Measurements from ENCODE around the gene SUCO.
"Not testable (repeated sequence)": the region's sequence is repeated elsewhere in the genome, so short reads cannot be mapped to it uniquely, and the experiment has no call there.

SUCO gene

DNA sequence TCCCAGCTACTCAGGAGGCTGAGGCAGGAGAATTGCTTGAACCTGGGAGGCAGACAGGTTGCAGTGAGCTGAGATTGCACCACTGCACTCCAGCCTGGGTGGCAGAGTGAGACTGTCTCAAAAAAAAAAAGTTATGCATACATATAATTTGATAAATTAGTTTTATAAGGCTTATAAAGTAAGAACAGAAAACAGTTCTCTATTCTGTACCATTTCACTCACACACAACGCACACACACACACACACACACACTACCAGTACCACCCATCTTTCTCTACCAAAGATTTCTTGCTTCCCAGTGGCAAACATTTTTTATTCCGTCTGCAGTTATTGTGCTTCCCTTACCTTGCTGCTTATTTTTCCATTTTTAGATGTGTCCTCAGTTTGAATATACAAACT lies 79.5 kb downstream of the SUCO start:
- no peak for DNase-seq

DNA sequence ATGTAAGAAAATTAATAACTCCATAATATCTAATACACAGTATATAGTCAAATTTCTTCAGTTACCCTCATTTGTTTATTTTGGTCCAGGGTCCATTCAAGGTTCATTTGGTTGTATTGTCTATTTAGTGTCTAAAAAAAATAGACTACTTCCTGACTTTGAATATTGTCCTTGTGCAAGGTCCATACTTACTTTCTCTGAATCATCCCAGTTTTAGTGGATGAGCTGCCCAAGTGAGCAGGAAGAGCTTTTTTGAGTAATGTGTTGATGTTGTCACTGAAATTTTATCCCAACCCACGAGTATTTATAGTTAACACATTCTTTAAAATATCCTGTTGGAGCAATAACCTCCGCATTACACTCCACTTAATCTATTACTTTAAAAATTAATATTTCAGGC lies 80.3 kb downstream of the SUCO start:
- no peak for DNase-seq

DNA sequence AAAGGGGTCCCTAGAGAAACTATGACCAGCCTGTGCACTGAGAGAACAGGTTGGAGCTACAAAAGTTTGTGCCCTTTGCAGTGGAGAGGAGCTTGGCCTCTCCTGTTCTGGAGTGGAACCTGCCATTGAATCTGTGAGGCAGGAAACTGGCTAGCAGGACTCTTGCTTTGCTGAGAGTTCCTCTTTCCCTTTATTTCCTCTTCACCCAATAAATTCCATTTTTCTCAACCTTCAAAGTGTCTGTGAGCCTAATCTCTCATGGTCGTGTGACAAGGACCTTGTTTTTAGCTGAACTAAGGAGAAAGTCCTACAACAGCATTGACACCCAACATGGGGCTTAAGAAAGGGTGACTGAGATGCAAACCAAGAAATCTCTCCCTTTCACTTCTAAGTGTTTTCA lies 83.2 kb downstream of the SUCO start:
- no peak for DNase-seq

DNA sequence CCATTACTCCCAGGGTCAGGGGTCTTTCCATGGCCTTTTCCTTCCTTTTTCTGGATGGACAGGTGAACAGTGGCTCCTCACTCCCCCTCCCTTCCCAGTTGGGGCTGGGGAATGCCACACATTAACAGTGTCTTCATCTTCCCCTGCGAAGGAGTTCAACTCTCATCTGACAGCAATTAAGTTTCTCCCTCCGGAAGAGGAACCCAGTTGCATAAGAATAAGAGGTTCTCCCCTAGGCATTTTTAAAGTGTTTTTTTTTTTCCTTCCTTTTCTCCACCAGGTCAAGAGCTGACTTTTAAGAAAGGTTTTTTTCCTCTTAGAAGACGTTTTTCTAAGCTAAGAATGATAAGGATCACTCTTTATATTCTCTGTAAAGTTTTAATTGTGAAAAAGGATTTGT lies 83.7 kb downstream of the SUCO start:
- DNase-seq, result no peak

DNA sequence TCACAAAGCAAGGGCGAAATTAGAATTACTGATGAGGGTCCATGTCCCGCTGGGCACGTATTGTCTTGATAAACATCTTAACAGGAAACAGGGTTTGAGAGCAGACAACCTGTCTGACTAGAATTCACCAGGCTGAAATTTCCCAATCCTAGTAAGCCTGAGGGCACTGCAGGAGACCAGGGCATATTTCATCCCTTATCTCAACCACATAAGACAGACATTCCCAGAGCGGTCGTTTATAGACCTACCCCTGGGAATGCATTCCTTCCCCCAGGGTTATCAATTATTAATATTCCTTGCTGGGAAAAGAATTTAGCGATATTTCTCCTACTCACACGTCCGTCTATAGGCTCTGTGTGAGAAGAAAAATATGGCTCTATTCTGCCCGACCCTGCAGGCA lies 87.7 kb downstream of the SUCO start:
- not testable (repeated sequence) for DNase-seq

DNA sequence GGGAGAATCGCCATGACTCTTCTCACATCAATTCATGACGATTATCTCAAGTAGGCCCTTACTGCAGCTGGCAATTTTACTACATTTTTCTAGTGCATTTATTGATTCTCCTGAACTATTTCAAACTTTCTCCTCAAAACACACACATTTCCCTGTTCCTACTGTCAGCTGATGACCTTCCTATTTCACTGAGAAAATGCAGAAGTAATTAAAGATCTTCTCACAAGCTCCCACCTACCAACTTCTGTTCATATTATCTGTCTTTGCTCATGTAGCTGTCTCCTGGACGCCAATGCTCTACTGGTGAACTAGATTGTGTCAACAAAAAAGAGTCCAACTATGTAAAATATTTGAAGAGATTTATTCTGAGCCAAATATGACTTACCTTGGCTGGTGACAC lies 89.6 kb downstream of the SUCO start:
- no peak for DNase-seq

DNA sequence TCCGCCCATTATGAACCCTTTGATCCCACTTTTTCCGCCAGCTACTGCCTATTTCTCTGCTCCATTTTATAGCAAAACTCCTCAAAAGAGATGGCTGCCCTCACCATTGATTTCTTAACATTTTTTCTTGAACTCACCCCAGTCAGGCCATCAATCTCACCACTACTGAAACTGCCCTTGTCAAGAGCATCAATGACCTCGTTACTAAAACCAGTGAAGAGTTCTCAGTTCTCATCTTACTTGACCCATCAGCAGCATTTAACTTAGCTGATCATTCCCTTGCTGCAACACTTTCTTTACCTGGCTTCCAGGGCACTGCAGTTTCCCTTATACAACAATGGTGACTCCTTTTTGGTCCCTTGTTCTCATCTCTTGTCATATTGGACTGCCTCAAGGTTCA lies 90.8 kb downstream of the SUCO start:
- DNase-seq, result no peak

DNA sequence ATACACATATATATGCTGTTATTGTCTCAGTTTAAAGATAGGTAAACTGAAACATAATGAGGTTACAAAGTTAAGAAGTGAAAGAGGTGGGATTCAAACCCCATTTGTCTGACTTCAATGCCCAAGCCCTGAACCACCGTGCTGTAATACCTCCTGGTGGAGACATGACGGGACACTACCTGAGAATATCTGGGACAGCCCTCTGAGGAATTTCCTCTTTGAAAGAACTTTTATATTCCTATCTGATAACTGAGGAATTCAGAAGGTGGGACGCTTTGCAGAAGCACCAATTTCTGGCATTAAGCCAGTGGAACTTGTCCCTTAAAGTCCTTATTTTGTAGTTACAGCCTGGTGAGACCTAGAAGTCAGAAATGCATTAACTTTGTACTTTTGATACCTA lies 93.9 kb downstream of the SUCO start:
- DNase-seq, result no peak

DNA sequence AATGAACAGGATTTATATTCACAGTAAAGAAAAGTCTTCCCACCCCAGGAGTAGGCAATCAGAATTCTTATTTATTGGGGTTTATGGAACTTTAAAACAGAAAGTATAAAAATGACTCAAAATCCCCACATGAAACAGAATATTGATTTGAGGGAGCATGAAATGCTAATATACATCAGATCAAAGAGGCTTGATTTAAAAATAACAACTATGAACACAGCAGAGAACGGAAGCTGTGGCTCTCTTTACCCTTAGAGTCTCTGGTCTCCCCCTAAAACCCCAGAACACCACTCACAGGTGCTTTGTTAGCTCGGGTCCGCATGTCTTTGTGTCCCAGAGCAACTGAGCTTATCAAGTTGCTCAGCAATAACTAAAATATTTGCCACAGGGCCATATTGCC lies 94.8 kb downstream of the SUCO start:
- peak; percentile 39 for DNase-seq

DNA sequence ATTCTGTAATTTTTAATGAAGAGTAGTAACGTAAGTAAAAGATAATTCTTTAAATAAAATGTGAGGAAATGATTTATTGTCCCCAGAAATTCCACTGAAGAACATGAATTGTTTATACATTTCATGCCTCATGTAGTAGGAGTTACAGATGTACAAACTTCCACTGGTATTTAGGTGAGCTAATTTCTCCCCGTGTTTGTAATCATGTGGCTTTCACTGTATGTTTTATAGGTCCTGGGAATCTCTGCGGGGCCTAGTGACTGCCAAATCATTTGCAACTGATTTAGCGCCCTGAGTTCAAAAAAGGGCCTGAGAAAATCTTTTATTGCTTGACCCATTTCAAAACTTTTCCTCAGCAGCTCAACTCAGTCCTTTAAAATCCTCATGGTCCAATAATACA lies 95.5 kb downstream of the SUCO start:
- no peak for DNase-seq

DNA sequence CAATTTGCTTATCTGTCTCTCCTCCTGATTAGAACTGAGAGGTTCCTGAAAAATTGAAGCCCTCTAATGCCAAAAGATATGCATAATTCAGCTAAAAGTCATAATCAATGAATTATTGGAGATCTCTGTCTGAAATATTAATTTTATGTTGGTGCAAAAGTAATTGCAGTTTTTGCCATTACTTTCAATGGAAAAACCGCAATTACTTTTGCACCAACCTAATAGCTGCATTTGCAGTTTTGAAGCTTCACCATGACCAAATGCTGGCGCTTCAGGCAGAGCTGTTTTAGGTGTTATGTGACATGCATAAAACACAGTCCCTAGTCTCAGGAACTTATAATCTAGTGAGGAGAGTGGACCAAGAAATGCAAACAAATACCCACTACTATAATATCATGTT lies 96.2 kb downstream of the SUCO start:
- no peak for DNase-seq

DNA sequence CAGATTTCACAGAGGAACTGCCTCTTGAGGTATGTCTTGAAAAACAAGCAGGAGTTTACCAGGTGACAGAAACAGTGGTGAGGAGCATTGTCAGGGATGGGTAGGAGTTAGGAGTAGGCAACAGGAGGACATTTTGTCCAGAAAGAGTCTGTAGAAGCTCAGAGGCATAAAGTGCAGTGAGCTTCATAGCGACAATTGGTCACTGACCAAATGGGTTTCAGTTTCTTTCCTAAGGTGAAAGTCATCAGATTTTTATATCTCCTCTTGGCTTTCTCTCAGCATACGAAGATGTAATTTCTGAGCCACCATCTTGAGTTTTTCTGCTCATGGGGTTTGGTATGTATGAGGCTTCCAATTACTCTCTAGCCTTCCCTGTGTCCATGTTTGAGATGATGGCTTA lies 96.7 kb downstream of the SUCO start:
- DNase-seq, result no peak

DNA sequence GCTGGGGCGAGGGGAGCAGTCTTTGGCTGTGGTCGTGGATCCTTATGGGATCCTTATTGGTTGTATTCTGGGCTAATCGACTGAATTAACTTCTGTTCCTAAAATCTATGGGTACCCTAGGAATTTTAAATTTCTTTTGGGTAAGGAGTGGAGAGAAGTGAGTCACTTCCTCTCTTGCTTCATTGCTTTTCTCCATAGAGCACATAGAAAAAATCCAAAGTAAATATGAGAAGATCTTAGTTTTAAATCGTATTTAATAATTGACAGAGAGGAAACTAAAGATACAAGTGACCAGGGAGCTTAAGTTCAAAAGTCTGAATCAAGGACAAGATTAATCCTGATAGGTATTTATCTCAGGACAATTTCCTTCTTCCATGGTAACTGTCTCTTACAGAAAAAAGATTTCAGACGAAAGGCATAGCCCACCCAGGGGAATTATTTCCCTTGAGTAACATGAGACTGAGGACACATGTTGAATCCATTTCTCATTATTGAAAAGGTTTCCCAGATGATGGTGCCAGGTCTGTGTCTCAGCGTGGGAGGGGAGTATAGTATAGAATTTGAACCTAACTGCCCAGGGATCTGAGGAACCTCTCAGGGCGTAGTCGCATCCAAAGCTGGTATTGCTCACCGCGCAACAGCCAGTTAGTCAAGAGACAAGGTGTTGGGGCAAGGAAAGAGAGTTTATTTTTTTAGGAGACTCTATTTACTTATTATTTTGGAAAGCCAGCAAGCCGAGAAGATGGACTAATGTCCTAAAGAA lies 97.3 kb downstream of the SUCO start:
- DNase-seq, result no peak

DNA sequence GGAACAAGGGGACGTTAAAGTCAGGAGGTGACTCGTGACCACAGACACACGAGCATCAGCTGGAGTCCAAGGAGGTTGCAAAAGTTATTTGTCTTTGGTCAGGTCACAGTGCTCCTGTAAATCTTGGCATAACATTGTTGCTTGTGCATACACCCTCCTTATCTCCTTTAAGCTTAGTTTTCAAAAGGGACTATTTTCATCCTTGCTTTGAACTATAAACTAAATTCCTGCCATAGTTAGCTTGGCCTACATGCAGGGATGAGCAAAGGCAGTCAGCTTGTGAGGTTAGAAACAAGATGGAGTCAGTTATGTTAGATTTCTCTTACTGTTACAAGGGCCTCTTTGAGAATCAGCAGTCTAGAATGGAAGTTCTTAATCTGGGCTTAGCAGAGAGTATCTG lies 97.9 kb downstream of the SUCO start:
- no peak for DNase-seq

DNA sequence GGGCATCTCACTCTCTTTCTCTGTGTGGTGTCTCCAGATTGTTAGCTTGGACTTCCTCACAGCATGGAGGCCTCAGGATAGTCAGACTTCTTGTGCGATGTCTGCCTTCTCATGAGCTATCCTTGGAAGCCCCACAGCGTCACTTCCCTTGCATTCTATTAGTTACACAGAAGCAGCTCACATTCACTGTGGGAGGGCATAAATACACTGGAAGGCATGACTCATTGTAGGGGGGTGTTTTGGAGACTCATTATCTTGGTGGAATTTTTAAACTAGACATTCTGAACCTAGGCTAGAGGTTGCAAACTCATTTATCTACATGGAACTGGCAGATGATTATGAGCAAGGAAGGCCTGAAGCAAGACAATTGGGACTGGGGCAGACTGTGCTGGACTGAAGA lies 104.6 kb downstream of the SUCO start:
- DNase-seq, result no peak

DNA sequence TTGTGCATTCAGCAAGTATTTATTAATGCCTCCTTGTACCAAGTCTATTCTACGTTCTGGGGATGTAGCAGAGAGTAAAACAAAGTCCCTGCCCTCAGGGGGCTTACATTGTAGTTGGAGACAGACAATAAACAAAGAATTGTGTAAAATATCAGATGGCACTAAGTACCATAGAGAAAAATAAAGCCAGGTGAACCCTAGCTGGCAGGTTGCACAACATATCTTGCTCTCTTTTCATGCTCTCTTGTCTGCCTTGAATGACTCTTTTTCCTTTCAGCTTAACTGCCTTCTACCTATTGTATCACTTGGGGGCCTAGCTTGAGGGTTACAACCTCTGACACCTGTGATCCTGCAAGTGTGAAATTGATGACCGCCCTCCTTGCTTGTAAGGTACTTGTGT lies 105.3 kb downstream of the SUCO start:
- no peak for DNase-seq

DNA sequence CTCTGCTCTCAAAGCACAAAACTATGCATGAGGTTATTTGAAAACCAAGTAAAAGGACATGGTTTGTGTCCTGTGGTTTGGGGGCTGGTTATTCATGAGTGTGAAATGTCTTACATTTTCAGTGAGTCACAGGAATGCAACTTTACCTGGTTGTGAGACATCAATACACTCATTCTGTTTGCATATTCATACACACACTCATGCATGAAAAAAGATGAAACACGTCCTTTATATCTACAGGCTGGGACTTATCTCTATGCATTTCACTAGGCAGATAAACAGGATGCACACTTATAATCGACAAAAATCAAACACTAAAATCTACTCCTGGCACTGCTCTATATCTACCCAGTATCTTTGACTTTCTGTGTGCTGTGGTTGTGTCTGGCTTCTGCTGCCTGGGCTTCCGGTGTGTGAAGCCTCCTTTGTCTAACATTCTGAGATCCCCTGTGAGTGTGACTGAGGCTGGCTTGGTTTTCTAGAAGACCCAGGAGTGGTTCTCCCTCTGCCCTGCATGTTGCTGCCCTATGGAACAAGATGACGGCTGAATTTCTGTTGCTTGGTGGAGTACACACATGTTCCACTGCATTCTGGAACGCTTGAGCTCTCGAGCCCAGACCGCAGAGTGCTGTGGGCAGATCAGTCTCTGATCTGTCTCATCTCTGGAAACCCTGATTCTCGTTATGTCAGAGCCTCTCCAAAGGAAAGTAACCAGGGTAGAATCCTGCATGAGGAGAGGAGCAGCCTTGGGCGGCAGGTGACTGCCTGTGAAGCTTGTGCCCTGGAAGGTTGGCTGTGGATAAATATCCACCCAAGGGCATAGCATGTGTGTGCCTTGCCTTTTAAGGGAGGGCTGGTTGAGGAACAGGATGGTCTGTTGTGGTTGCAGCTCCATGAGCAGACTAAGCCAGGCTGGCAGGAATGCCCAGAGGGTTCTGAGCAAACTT lies 106.2 kb downstream of the SUCO start:
- peak; percentile 62 for DNase-seq

DNA sequence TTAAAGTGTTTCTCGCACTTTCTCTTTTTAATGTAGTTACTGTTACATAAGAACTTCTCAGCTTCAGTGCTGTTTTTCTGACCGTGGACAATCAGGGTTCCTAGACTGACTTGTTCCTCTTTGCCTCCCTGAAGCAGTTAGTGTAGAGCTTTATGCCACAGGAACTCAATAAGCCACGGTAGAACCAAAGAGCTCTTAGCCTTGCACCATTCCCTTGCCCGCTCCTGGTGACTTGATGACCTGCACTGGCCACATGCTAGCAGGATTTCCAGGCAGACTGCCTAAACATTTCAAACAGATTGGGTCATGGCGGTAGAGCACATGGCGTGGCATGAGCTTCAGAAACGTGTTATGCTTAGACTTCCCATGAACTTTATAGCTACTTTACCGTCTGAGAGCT lies 107.2 kb downstream of the SUCO start:
- DNase-seq, result no peak

DNA sequence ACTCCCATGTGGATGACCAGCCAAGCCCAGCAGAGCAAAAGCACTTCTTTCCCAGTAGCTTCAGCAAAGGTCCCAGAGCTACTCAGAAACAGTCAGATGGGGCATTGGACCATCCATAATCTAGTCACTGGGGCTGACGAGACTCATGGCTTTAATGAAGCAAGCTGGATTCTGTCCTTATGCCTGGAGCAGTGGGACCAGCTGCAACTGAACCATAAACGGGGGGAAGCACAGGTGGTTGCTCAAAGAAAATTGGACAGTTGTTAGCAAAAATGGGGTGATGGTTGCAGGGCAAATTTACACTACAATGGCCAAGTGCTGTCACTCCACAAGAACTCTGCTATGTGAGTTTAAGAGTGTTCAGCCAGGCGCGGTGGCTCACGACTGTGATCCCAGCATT lies 108.5 kb downstream of the SUCO start:
- no peak for DNase-seq

DNA sequence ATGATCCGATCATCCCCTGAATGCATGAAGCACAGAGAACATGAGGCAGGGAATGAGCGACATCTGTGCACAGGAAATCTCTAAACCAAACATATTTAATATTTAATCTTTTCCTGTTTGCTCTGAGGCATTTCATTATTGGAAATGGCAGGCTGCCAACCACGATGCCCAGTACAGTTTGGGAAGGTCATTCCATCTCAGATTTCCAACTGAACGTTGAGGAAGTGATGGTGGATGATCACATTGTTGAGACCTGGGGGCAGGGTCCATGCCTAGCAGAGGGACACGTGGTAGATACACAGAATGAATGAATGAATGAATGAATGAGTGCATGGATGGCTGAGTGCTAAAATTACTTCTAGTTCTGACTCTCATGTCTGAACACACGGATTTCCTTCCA lies 110.0 kb downstream of the SUCO start:
- DNase-seq, result no peak

DNA sequence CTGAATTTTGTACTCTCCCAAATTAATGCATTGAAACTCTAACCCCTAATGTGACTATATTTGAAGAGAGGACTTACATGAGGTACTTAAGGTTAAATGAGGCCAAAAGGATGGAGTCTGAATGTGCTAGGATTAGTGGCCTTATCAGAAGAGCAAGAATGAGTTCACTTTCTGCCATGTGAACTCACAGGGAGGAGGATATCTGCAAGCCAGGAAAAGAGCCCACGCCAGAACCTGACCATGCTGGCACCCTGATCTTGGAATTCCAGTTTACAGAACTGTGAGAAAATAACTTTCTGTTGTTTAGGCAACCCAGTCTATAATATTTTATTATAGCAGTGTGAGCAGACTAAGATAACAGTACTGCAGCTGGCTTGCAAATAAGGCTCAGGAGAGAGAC lies 113.7 kb downstream of the SUCO start:
- no peak for DNase-seq

DNA sequence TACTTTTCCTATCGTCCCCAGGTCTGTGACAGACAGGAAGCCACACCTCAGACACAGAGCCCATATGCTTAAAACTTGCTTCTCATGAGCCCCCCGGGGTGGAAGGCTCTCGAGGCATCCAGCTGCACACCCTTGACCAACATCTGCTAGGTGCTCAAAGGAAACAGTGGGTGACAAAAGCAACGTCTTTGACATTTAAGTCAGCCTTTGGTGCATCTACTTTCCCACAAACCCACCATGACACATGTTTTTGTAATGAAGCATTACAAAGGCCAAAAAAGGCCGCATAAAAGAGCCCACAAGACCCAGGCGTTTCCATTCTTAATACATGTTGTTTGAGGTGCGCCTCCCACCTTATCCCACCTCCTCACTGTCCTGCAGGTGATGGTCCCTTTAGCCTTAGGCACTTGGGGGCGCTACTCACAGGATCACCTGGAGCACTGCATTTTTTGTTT lies 114.2 kb downstream of the SUCO start:
- DNase-seq, result peak; percentile 32

DNA sequence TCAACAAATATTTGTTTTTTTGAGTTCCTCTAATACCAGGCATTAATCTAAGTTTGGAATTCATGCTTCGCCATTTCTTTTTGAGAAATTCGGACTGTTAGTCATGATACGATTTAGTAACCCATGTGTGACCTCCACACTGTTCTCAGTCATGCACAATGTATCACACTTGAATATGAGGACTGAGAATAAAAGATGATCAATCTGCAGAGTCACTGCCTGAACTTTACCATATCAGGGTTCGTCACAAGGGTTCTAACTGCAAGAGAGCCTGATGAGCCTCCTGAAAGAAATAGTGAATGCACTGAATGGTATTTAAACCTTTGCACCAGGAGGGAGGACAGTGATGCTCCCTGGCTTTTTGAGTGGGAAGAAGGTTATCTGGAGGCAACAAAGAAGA lies 115.0 kb downstream of the SUCO start:
- DNase-seq, result no peak

DNA sequence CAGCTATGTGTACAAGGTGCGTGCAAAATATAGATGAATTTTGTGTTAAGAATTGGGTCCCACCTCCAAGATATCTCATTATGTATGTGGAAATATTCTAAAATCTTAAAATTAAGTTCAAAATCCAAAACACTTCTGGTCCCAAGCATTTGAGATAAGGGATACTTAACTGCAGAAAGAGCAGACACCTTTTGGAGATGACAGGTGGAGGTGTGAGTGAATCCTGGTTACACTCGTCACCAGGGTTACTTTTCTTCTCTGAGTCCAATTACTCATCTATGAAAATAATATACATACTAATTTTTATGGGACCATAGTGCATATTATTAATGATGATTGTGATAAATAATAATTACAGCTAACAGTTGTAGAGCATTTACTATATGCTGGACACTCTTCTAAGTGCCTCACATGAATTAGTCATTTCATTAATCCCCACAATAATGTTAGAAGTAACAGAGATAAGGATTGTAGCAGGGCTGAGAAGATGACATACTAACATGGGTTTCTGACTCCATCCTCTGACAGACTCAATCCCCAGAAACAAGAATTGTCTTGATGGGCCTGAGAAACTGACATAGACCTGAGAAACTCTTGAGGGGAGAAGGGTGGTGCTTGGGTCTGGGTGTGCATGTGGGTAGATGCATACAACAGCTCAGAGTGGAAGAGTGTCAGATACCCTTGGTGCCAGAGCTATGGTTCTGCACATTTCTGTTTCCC lies 117.7 kb downstream of the SUCO start:
- DNase-seq, result no peak

Measured in CD4-positive, alpha-beta T cell treated with Interleukin-21 for 1 hour (primary cell).